Thyroid gland (tissue), 4 donors: ENCODE data around the gene CFAP206. TPM values are rescaled to one million over a fixed set of nuclear protein-coding genes. Genes with fewer than 3 reads are reported as not detected.

Source experiments
- DNase-seq, 2 donors: peaks; one replicate each; pipeline ENCODE4 v3.0.0-alpha.2; 2019
- H3K27ac ChIP-seq, 3 donors: fragments of 200-600 bp; sonication (generic); 1 replicate in 2 of 3; 2 replicates in 1 of 3; pipeline ENCODE4 v1.5.1; 2016 to 2019; ENCODE audit warnings: mild to moderate bottlenecking in 1 of 3, moderate library complexity in 1 of 3
- H3K27me3 ChIP-seq: fragments of 200-600 bp; sonication (generic); one replicate; pipeline ENCODE4 v1.5.1; 2019
- H3K36me3 ChIP-seq, 2 donors: fragments of 200-600 bp; sonication (generic); one replicate each; pipeline ENCODE4 v1.5.1; 2016 to 2019
- H3K4me1 ChIP-seq, 2 donors: fragments of 200-600 bp; sonication (generic); one replicate each; pipeline ENCODE4 v1.5.1; 2017 to 2019
- H3K4me3 ChIP-seq, 3 donors: fragments of 200-600 bp; sonication (generic); replicated peaks in 1 of 3; 1 replicate in 2 of 3; 2 replicates in 1 of 3; pipeline ENCODE4 v1.5.1; 2016; ENCODE audit warnings: mild to moderate bottlenecking in 1 of 3
- H3K9me3 ChIP-seq: fragments of 200-600 bp; sonication (generic); one replicate; pipeline ENCODE4 v1.5.1; 2017
- CTCF ChIP-seq, 6 experiments: fragments of 200-600 bp in 3 of 6; fragments of 450-650 bp in 3 of 6; sonication (generic) in 3 of 6; IDR thresholded peaks; one replicate each; pipeline ENCODE4 v1.5.1; 2016 to 2019; ENCODE audit warnings: antibody characterized with exemption in 6 of 6, mild to moderate bottlenecking in 2 of 6, inconsistent platforms in 1 of 6, moderate library complexity in 1 of 6
- POLR2A ChIP-seq, 2 donors: fragments of 450-650 bp; IDR thresholded peaks; one replicate each; pipeline ENCODE4 v1.6.1; 2017; ENCODE audit warnings: antibody characterized with exemption in 2 of 2, mild to moderate bottlenecking in 2 of 2, moderate library complexity in 1 of 2
- WGBS, 2 donors: methylation state at CpG; one replicate each; pipeline ENCODE4 v1.1.5; 2017; 5-methylcytosine and 5-hydroxymethylcytosine counted together
- intact Hi-C: fragments of 100-400 bp; cut with DNase I; formaldehyde crosslinking; loops from one replicate; pipeline ENCODE4 v1.15.1; 2023
- total RNA-seq, 4 donors: library from RNA; depleted of rRNA; stranded (reverse); fragments of >200 nt; gene quantifications; one replicate each; pipeline ENCODE4 v1.2.3, GENCODE V29; 2016

The CFAP206 gene
- total RNA-seq, 4 donors from 2014 or later, result 1.2 to 4.1 (median 3.8) TPM

GRCh38 chr6:87373377-87373776 lies 34.4 kb upstream of the CFAP206 start:
- no peak for DNase-seq
- 97 to 98% methylated on average over 2 of the region's 2 CpGs for WGBS, 2 donors
- H3K27me3 ChIP-seq, result no peaks in the 10 kb centered on the region
- no peaks in the 10 kb centered on the region for H3K36me3 ChIP-seq
- H3K27ac ChIP-seq, result no peak overlapping the region
- H3K4me1 ChIP-seq, result no peaks in the 10 kb centered on the region
- intact Hi-C loops, result no loop called here
- no peak overlapping the region for H3K4me3 ChIP-seq
- TF ChIP-seq POLR2A (IDR thresholded peaks at IDR 0.05), result no peak
- no peak for TF ChIP-seq CTCF (IDR thresholded peaks at IDR 0.05)
- H3K9me3 ChIP-seq, result no peaks in the 10 kb centered on the region

- TF ChIP-seq POLR2A (IDR thresholded peaks at IDR 0.05) (no peak), CTCF (IDR thresholded peaks at IDR 0.05) (no peak)
- DNase-seq, result no peak
- Histone ChIP-seq H3K27ac (no peak overlapping the region), H3K9me3 (no peaks in the 10 kb centered on the region), H3K4me1 (no peaks in the 10 kb centered on the region), H3K36me3 (no peaks in the 10 kb centered on the region), H3K4me3 (no peak overlapping the region), H3K27me3 (no peaks in the 10 kb centered on the region)
- WGBS, 2 donors, result 69 to 84% methylated on average over 2 of the region's 2 CpGs
- intact Hi-C loops, result no loop called here
Observed at GRCh38 chr6:87375315-87375714, 32.5 kb upstream of the CFAP206 start.

GRCh38 chr6:87376643-87377042 lies 31.1 kb upstream of the CFAP206 start:
- intact Hi-C loops, result no loop called here
- no peak for DNase-seq
- no peak for TF ChIP-seq POLR2A (IDR thresholded peaks at IDR 0.05)
- TF ChIP-seq CTCF (IDR thresholded peaks at IDR 0.05), result no peak

GRCh38 chr6:87378947-87379346 lies 28.8 kb upstream of the CFAP206 start:
- Histone ChIP-seq H3K27ac (no peak overlapping the region), H3K36me3 (no peaks in the 10 kb centered on the region), H3K9me3 (no peaks in the 10 kb centered on the region), H3K27me3 (no peaks in the 10 kb centered on the region), H3K4me3 (no peak overlapping the region), H3K4me1 (no peaks in the 10 kb centered on the region)
- no peak for TF ChIP-seq CTCF (IDR thresholded peaks at IDR 0.05)
- TF ChIP-seq POLR2A (IDR thresholded peaks at IDR 0.05), result no peak
- WGBS, 2 donors, result 81 to 85% methylated on average over 4 of the region's 4 CpGs
- intact Hi-C loops, result no loop called here
- no peak for DNase-seq

More at GRCh38 chr6:87376643-87377042, 31.1 kb upstream of the CFAP206 start:
- H3K4me3 ChIP-seq, result no peak overlapping the region
- WGBS, 2 donors, result 94 to 96% methylated on average over 2 of the region's 2 CpGs
- no peaks in the 10 kb centered on the region for H3K36me3 ChIP-seq
- H3K4me1 ChIP-seq, result no peaks in the 10 kb centered on the region
- H3K27ac ChIP-seq, result no peak overlapping the region
- H3K27me3 ChIP-seq, result no peaks in the 10 kb centered on the region
- no peaks in the 10 kb centered on the region for H3K9me3 ChIP-seq

- no peak overlapping the region for H3K27ac ChIP-seq
- WGBS, 2 donors, result 86 to 94% methylated on average over 5 of the region's 5 CpGs
- intact Hi-C loops, result no loop called here
Observed at GRCh38 chr6:87382861-87383260, 24.9 kb upstream of the CFAP206 start.

More at GRCh38 chr6:87382861-87383260, 24.9 kb upstream of the CFAP206 start:
- Histone ChIP-seq H3K4me1 (no peaks in the 10 kb centered on the region), H3K9me3 (no peaks in the 10 kb centered on the region), H3K4me3 (no peak overlapping the region), H3K27me3 (no peaks in the 10 kb centered on the region), H3K36me3 (no peaks in the 10 kb centered on the region)
- no peak for TF ChIP-seq CTCF (IDR thresholded peaks at IDR 0.05)
- TF ChIP-seq POLR2A (IDR thresholded peaks at IDR 0.05), result no peak
- no peak for DNase-seq
